GM20000 (cell line): ENCODE data around the gene CTNNBL1.

Source experiments
- DNase-seq: peaks from one replicate; pipeline ENCODE4 v3.0.0; 2012; ENCODE audit warnings: low spot score
- CTCF ChIP-seq: IDR thresholded peaks from 2 replicates; pipeline ENCODE4 v1.5.1; 2012; ENCODE audit warnings: mild to moderate bottlenecking, control low read depth; ENCODE audit errors: extremely low read depth, missing control alignments

The CTNNBL1 gene

GRCh38 chr20:37759761-37760209, 66.0 kb downstream of the CTNNBL1 start:
- TF ChIP-seq CTCF: no peak
- DNase-seq: no peak

GRCh38 chr20:37760322-37760721, 66.5 kb downstream of the CTNNBL1 start:
- DNase-seq: no peak
- TF ChIP-seq CTCF: no peak

GRCh38 chr20:37762716-37763485, 69.1 kb downstream of the CTNNBL1 start:
- DNase-seq: no peak
- TF ChIP-seq CTCF: no peak

- TF ChIP-seq CTCF: no peak
- no peak for DNase-seq
Observed at GRCh38 chr20:37764333-37764935, 70.6 kb downstream of the CTNNBL1 start.

- TF ChIP-seq CTCF: no peak
- DNase-seq: no peak
Observed at GRCh38 chr20:37770908-37771307, 77.1 kb downstream of the CTNNBL1 start.

GRCh38 chr20:37773291-37773826, 79.5 kb downstream of the CTNNBL1 start:
- DNase-seq: no peak
- no peak for TF ChIP-seq CTCF

GRCh38 chr20:37774156-37774555, 80.3 kb downstream of the CTNNBL1 start:
- DNase-seq: no peak
- no peak for TF ChIP-seq CTCF
